CD4-positive, alpha-beta T cell (primary cell): Measurements from ENCODE around the gene RTN4RL1. TPM values are rescaled to one million over a fixed set of nuclear protein-coding genes. Genes with fewer than 3 reads are reported as not detected.

Experiments used
- ATAC-seq: fragments of 200-7000 bp; cut with Tn5 transposase; one replicate; pipeline ENCODE4 v1.10.0; 2022; ENCODE audit warnings: mild to moderate bottlenecking; ENCODE audit not compliant: poor library complexity
- CTCF ChIA-PET: fragments of 350-600 bp; sonication (Branson Sonifier 250); formaldehyde crosslinking; loops from one replicate; lab custom pipeline; 2021; ENCODE audit warnings: antibody characterized with exemption, inconsistent platforms; lab: Charles Lee
- POLR2A ChIA-PET: fragments of 350-600 bp; sonication (Branson Sonifier 250); formaldehyde crosslinking; loops from one replicate; lab custom pipeline; 2021; ENCODE audit warnings: antibody characterized with exemption, inconsistent platforms; lab: Charles Lee
- DNase-seq, 14 experiments: peaks; one replicate each; pipeline ENCODE4 v3.0.0-alpha.2; 2013 to 2020; ENCODE audit warnings: mixed read lengths in 2 of 14
- H3K27ac ChIP-seq, 2 donors: one replicate each; pipeline versions ENCODE4 v1.5.1 to v1.7.0; 2013; ENCODE audit warnings: low read length in 2 of 2, low read depth in 1 of 2, mild to moderate bottlenecking in 1 of 2
- H3K27me3 ChIP-seq, 2 experiments: 1 replicate in 1 of 2; 2 replicates in 1 of 2; pipeline versions ENCODE4 v1.6.1 to v1.7.0; 2013; ENCODE audit warnings: low read length in 2 of 2, control low read depth in 1 of 2, mild to moderate bottlenecking in 1 of 2, moderate library complexity in 1 of 2; ENCODE audit not compliant: insufficient read depth in 2 of 2, control insufficient read depth in 1 of 2
- H3K36me3 ChIP-seq: one replicate; pipeline ENCODE4 v1.6.1; 2013; ENCODE audit warnings: low read length, control low read depth; ENCODE audit not compliant: insufficient read depth
- H3K4me1 ChIP-seq: one replicate; pipeline ENCODE4 v1.6.1; 2013; ENCODE audit warnings: low read length, control low read depth; ENCODE audit not compliant: insufficient read depth
- H3K4me3 ChIP-seq: one replicate; pipeline ENCODE4 v1.5.1; 2013; ENCODE audit warnings: mild to moderate bottlenecking, low read length, moderate library complexity
- H3K9me3 ChIP-seq, 2 experiments: 1 replicate in 1 of 2; 2 replicates in 1 of 2; pipeline versions ENCODE4 v1.6.1 to v1.7.0; 2013; ENCODE audit warnings: low read length in 2 of 2, mild to moderate bottlenecking in 2 of 2, control low read depth in 1 of 2, moderate library complexity in 1 of 2; ENCODE audit not compliant: control insufficient read depth in 1 of 2, insufficient read depth in 1 of 2
- H3K27ac Mint-ChIP-seq: one replicate; pipeline ENCODE4 v1.8.0; 2020; ENCODE audit warnings: mixed read lengths
- H3K27me3 Mint-ChIP-seq: one replicate; pipeline ENCODE4 v1.8.0; 2021; ENCODE audit warnings: mixed read lengths
- H3K36me3 Mint-ChIP-seq: one replicate; pipeline ENCODE4 v1.8.0; 2021; ENCODE audit warnings: low read depth, mixed read lengths
- H3K4me1 Mint-ChIP-seq: one replicate; pipeline ENCODE4 v1.8.0; 2021; ENCODE audit warnings: low read depth, mixed read lengths
- H3K4me3 Mint-ChIP-seq: one replicate; pipeline ENCODE4 v1.8.0; 2020; ENCODE audit warnings: mild to moderate bottlenecking, mixed read lengths
- H3K9me3 Mint-ChIP-seq: one replicate; pipeline ENCODE4 v1.8.0; 2020; ENCODE audit warnings: mixed read lengths
- intact Hi-C, 2 experiments: fragments of 100-400 bp; cut with DNase I in 1 of 2; cut with micrococcal nuclease in 1 of 2; formaldehyde crosslinking; loops; one replicate each; pipeline versions ENCODE4 v1.15.1 to v1.9.0; 2023 to 2025; cut with DNase I, micrococcal nuclease
- total RNA-seq, 174 experiments: library from RNA in 2 of 174; stranded (reverse) in 2 of 174; gene quantifications; one replicate each; pipeline ENCODE4 v1.2.3 and lab custom pipeline; 2021 to 2026
- TF ChIP-seq, protein P1 (sequence below): fragments of 200-600 bp; IDR thresholded peaks from one replicate; pipeline ENCODE4 v1.8.0; 2022; ENCODE audit warnings: antibody characterized with exemption, mild to moderate bottlenecking

Gene RTN4RL1
- total RNA-seq, 2 experiments from 2014 or later = 0.06 to 0.11 TPM

GRCh38 chr17:1916963-1917715 lies 108.0 kb downstream of the RTN4RL1 start:
- no peaks in the 10 kb centered on the region for H3K4me1 ChIP-seq
- no peak overlapping the region for H3K4me3 Mint-ChIP-seq
- H3K36me3 ChIP-seq = no peaks in the 10 kb centered on the region
- peaks cover under 1 to 6% of the 10 kb centered on the region in 2 experiments for H3K27me3 ChIP-seq
- DNase-seq (no peak), ATAC-seq (no peak)
- no peaks in the 10 kb centered on the region for H3K36me3 Mint-ChIP-seq
- POLR2A ChIA-PET = no interaction called here
- H3K27ac ChIP-seq = no peak overlapping the region
- no peak overlapping the region for H3K4me3 ChIP-seq
- intact Hi-C loops = no loop called here
- H3K27me3 Mint-ChIP-seq = peaks cover 13% of the 10 kb centered on the region
- CTCF ChIA-PET = interaction anchor here (0.7 kb wide), 1 partner anchor 869 kb away, joined by 3 read pairs; no protein-coding TSS in a partner anchor
- H3K9me3 ChIP-seq = no peaks in the 10 kb centered on the region
- no peaks in the 10 kb centered on the region for H3K4me1 Mint-ChIP-seq
- no peak overlapping the region for H3K27ac Mint-ChIP-seq
- no peaks in the 10 kb centered on the region for H3K9me3 Mint-ChIP-seq
- TF ChIP-seq, protein P1, sequence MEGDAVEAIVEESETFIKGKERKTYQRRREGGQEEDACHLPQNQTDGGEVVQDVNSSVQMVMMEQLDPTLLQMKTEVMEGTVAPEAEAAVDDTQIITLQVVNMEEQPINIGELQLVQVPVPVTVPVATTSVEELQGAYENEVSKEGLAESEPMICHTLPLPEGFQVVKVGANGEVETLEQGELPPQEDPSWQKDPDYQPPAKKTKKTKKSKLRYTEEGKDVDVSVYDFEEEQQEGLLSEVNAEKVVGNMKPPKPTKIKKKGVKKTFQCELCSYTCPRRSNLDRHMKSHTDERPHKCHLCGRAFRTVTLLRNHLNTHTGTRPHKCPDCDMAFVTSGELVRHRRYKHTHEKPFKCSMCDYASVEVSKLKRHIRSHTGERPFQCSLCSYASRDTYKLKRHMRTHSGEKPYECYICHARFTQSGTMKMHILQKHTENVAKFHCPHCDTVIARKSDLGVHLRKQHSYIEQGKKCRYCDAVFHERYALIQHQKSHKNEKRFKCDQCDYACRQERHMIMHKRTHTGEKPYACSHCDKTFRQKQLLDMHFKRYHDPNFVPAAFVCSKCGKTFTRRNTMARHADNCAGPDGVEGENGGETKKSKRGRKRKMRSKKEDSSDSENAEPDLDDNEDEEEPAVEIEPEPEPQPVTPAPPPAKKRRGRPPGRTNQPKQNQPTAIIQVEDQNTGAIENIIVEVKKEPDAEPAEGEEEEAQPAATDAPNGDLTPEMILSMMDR = no peak

- Histone ChIP-seq H3K9me3 (no peaks in the 10 kb centered on the region), H3K36me3 (no peaks in the 10 kb centered on the region), H3K4me1 (no peaks in the 10 kb centered on the region), H3K27ac (no peak overlapping the region), H3K27me3 (peaks cover 3 to 13% of the 10 kb centered on the region in 2 experiments), H3K4me3 (no peak overlapping the region)
- H3K4me1 Mint-ChIP-seq = no peaks in the 10 kb centered on the region
- peaks cover 21% of the 10 kb centered on the region for H3K27me3 Mint-ChIP-seq
- DNase-seq (no peak), ATAC-seq (no peak)
- TF ChIP-seq, protein P1 = no peak
- no peaks in the 10 kb centered on the region for H3K9me3 Mint-ChIP-seq
- no peak overlapping the region for H3K27ac Mint-ChIP-seq
- POLR2A ChIA-PET = no interaction called here
- H3K4me3 Mint-ChIP-seq = no peak overlapping the region
- no peaks in the 10 kb centered on the region for H3K36me3 Mint-ChIP-seq
- intact Hi-C loops = no loop called here
- CTCF ChIA-PET = interaction anchor here (0.7 kb wide), 1 partner anchor 868 kb away, joined by 3 read pairs; no protein-coding TSS in a partner anchor
Measured at GRCh38 chr17:1916316-1916715, 108.8 kb downstream of the RTN4RL1 start.

GRCh38 chr17:1915889-1916288 lies 109.2 kb downstream of the RTN4RL1 start:
- CTCF ChIA-PET = no interaction called here
- Mint-ChIP-seq H3K36me3 (no peaks in the 10 kb centered on the region), H3K9me3 (no peaks in the 10 kb centered on the region), H3K27me3 (peaks cover 23% of the 10 kb centered on the region), H3K27ac (no peak overlapping the region), H3K4me3 (no peak overlapping the region), H3K4me1 (no peaks in the 10 kb centered on the region)
- TF ChIP-seq, protein P1 = no peak
- no peaks in the 10 kb centered on the region for H3K36me3 ChIP-seq
- H3K4me1 ChIP-seq = no peaks in the 10 kb centered on the region
- H3K27me3 ChIP-seq = peaks cover 3 to 13% of the 10 kb centered on the region in 2 experiments
- ATAC-seq (no peak), DNase-seq (no peak)
- no peak overlapping the region for H3K4me3 ChIP-seq
- intact Hi-C loops = no loop called here
- POLR2A ChIA-PET = no interaction called here
- H3K27ac ChIP-seq = no peak overlapping the region
- H3K9me3 ChIP-seq = no peaks in the 10 kb centered on the region
